Superior temporal gyrus (tissue), 1 donor: ENCODE data around the gene VTN.
"Not testable (repeated sequence)": the region's sequence is repeated elsewhere in the genome, so short reads cannot be mapped to it uniquely, and the experiment has no call there.

ENCODE experiments used
- DNase-seq: peaks from one replicate; pipeline ENCODE4 v3.0.0-alpha.2; 2016; ENCODE audit errors: extremely low spot score

VTN gene

DNA sequence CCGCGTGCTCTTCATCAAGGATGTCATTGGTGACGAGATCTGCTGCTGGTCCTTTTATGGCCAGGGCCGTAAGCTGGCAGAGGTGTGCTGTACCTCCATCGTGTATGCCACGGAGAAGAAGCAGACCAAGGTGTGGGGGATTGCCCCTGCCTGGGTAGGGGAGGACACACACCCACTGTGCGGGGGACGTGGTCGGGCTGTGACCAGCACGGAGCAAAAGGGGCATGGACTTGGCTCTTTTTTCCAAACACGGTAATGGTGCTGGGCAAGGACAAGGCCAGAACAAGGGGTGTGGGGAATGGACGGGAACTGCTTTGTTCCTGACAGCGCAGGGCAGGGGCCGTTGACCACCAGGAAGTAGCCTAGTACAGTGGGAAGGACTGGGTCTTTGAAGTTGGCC is 27.8 kb downstream of the VTN start:
- no peak for DNase-seq

DNA sequence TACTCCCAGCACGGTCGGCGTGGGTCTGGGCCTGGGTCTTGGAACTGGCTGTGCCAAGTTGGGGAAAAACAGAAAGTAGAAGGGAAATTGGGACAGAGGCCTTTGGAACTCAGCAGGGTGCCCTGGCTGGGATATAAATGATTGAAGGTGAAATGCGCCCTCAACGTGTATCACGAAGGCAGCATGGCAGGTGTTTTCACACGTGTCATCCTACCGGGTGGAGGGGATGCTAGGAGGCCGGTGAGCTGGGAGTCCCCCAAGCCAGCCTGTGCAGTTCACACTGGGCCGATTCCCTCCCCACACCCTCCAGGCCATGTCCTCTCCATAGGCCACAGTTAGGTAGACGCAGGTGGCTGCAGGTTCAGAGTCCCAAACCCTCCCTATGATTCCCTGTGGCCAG is 28.6 kb downstream of the VTN start:
- no peak for DNase-seq

DNA sequence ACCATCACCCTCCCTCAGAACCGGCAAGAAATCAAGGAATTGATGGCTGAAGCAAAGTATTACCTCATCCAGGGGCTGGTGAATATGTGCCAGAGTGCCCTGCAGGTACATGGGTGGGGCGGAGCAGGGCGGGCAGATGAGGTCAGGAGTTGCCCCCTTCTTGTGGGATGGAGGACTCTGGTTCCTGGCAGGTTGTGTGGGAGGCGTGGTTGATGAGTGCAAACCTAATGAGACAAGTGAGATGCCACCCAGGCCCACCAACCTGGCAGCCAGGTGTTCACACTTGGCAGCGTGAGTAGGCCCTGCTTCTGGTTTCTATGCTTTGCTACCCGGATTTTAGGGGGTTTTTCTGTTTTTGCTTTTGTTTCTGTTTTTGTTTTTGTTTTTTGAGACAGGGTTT is 29.7 kb downstream of the VTN start:
- DNase-seq: no peak

DNA sequence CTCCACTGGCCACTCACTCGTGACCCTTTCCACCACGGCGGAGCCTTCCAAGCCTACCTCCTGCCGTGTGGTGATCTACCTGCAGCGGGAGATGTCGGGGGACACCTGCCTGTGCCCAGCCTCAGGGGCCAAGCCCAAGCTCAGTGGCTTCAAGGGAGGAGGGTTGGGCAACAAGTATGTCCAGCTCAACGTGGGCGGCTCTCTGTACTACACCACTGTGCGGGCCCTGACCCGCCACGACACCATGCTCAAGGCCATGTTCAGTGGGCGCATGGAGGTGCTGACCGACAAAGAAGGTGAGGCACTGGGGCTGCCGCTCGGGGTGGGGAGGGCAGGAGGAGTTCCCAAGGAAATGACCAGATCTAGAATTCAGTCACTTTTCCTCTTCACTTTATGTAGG is 30.7 kb downstream of the VTN start:
- DNase-seq: no peak

DNA sequence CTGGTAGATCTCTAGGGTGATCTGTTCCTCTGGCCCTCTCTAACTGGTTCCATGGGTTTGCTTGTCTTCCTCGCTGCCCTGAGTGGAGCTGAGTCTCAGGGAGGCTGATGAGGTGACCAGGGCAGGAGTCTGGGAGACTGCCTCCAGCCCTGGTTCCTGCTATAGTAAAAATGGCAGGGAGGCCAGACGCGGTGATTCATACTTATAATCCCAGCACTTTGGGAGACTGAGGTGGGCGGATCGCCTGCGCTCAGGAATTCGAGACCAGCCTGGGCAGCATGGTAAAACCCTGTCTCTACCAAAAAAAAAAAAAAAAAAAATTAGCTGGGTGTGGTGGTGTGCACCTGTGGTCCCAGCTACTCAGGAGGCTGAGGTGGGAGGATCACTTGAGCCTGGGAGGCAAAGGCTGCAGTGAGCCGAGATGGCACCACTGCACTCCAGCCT is 31.3 kb downstream of the VTN start:
- DNase-seq: not testable (repeated sequence)

DNA sequence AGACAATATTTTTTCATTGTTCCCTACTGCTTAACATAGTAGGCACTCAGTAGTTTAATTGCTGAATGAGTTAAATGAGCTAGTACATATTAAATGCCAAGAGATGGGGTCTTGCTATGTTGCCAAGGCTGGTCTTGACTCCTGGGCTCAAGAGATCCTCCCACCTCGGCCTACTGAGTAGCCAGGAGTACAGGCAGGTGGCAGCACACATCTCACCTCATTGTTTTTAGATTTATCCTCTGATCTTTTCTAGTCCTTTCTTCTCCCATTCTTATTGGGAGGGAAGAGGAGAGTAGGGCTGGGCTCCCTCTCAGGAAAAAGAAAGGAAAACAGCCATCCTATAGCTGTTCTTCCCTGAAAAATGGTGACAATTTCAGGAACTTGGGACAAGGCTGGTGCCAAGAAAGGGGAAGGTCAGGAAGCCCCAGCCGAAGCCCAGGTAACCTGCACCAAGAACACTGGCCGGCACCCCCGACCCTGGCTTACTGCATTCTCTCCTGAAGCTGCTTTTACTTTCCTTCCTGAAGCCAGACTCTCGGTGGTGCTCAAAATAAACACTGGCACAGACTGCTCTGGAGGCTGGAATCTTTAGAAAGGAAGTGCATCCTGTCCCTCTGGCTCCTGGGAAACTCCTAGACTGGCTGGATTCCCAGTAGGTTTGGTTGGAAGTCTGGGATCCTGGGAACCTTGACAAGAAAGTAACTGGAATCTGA is 31.9 kb downstream of the VTN start:
- peak; percentile 43 for DNase-seq

DNA sequence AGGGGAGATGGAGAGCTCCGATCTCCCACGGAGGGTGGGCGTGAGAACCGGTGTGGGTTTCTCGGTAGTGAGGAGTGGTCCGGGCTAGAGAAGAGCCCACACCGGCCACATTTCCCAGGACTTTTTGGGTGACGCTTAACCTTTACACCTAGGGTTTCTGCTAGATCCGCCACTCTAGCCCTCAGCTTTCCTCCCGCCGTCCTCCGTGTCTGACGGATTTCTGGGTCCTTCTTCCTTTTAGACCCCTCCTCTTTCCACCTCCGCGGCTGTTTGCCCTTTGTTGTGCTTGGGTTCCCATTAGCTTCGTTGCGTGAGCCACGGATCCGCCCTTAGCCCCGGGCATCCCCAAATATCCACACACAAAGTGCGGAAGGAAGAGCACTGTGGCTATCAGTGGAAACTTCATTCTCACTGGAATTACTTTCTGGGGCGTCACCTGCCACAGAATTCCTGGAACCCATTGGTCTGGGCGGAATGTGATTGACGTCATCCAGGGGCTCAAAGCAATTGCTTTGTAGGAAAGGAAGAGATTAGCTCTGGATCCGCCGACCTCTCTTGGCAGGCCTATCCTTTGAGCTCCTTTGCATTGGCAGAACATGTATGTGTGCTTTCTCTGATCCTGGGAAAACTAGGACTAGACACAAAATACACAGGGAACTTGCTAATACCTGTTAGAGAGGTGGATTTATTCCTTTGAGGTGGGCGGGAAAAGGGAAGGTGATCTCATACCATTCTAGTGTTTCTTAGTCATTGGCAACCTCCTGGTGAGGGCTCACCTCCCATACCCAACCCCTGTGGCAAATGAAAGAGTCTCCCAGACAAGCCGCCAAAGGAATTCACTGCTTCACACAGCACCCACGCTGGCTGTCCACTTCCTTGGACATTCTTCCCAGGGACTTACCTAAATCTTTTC is 33.9 kb downstream of the VTN start:
- peak; percentile 27 for DNase-seq

DNA sequence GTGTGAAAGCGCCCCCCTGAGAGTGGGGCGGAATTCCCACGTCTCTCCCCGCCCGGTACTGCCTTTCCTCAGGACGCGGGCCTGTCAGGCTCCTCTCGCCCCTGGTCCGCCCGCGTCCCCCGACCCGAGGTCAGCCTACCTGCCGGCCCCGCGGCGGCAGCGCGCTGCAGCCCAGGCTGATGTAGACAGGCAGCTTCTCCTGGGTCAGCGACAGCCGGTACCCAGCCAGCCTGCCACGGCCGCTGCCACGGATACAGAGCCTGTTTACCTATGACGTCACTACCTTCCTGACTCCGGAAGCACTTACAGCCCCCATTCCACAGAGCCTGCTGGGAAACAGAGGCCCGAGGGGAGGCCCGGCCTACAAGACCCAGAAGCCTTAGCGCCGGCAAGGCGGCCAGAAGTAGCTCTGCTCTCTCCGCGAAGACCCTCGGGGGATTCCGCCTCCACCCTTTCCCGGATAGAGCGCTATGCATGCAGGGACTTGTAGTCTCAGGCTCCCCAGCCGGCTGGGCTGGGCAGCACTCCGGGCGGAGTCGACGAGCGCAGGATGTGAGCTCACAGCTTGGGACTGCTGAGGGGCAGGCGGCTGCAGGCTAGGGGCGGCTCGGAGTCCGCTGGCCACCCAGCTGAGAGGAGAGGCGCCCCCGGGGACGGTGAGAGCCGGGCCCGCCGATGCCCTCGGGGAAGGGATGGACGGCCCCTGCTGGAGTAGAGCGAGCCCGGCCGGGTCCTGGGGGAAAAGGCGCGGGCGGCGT is 34.7 kb downstream of the VTN start, which contains the start of the genes IFT20 and TNFAIP1:
TSS of gene IFT20 (minus strand) at position 272 of the 758 bp plus-strand sequence. CDS start 3,487 bp downstream, outside the sequence.
TSS of gene TNFAIP1 (plus strand) at position 561 of the 758 bp plus-strand sequence. CDS start 3,761 bp downstream, outside the sequence.
- DNase-seq: peak; percentile 100

DNA sequence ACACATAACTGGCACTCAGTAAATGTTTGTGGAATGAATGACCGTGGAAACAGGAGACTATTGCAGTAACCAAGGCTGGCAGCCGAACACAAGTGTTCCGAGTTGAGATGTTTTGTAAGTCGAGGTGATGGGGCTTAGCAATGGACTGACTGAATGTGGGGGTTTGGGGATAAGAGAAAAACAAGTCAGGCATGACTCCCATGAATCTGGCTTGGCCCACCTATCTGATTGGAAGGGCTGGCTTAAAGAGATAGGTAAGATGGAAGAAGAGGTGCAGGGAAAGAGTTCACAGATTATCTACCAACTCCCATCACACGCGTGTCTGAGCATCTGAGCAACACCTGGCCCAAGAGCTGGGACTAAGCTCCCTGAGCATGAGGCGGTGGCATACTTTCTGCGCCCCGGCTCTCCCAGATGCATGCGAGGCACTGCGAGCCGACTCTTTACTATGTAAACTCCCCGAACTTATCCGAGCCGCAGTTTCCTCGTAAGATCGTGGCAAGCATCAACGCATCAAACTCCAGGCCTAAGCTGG is 35.4 kb downstream of the VTN start:
- no peak for DNase-seq

DNA sequence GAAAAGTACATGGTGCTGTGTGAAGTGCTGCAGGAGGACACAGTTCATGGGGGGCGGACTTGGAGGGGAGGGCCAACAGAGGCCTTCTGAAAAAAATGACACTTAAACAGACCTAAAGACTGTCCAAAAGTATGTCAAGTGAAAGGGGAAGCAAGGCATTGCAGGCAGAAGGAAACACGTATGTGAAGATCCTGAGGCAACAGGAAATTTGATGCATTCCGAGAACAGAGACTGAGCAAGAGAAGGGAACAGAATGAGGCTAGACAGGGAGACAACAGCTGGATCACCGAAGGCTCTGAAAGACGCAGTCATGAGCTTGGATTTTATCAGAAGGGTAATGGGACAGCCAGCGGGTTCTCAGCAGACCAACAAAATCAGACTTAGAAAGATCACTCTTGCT is 35.9 kb downstream of the VTN start:
- no peak for DNase-seq

DNA sequence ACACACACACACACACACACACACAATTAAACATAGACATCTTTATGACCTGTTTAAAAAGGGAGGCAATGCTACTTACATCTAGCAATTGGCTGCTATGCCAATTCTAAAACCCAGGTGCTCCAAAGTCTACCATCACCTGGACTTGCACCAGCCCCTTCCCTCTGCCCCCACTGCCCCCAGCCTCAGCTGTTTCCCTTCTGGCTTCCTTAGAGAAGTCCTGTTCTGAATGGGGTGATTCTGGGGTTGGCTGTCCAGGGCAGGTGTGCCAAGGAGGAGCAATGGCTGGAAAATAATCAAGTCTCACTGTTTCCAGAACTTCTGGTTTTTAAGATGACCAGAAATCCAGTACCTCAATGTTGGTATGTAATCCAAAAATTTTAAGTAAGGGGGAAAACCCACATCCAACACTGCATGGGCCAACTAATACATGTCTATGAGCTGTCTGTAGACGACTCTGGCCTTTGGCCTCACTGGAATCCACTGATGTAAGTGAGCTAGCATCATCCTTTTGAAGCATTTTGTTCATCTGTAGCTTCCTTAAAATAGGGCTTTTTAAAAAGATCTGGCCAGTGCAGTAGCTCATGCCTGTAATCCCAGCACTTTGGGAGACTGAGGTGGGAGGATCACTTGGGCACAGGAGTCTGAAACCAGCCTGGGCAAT is 36.9 kb downstream of the VTN start:
- no peak for DNase-seq

DNA sequence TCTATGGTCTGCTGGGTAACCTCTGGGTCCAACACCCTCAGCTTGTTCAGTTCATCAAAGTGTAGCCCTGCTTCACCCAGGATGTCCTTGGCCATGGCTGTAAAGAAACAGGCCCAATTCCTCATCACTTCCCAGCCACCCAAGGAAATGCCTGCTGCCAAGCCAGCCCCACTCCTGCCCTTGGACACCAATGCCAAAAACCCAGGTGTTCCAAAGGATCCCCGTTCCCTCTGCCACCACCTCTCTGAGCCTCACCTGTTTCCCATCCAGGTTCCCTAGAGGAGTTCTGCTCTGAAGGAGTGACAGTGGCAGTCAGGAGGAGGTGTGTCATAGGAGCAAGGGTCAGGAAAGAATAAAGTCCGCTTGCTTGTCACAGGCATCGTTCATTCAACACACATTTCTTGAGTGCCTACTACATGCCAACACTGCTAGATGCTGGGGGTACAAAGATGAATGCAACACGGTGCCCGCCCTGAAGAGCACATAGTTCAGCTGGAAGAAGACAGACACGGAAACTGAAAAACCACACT is 38.2 kb downstream of the VTN start:
- no peak for DNase-seq

DNA sequence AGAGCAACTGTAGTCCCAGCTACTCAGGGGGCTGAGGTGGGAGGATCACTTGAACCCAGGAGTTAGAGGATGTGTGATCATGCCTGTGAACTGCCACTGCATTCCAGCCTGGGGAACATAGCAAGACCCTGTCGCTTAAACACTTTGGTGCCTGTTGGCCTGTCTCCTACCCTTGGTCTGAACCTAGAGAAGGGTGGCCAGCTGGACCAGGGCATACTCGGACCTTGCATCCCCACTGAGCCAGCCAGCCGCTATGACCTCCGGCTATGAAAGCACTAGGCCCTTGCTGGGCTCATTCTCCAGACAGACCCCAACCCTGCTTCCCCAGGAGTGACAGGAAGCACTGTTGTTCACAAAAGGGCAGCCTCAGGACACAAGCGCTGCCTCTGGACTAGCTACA is 39.4 kb downstream of the VTN start:
- no peak for DNase-seq

DNA sequence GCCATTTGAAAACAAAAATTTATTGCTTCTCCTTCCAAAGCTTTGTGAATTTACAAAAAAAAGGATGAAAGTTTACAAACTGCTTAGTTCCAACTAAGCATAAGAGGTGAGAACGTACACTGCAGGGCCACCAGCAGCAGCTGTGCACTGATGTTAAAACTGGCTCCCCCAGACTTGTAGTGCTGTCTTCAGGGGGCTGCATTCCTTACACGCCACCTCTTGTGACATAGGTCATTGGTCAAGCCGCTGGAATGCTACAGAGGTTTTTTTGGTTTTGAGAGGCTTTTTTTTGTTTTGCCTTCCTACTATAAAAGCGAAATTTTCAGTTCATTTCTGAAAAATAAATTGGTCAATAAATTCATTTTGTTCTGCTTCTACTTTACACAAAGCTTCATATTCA is 41.8 kb downstream of the VTN start:
- DNase-seq: no peak

DNA sequence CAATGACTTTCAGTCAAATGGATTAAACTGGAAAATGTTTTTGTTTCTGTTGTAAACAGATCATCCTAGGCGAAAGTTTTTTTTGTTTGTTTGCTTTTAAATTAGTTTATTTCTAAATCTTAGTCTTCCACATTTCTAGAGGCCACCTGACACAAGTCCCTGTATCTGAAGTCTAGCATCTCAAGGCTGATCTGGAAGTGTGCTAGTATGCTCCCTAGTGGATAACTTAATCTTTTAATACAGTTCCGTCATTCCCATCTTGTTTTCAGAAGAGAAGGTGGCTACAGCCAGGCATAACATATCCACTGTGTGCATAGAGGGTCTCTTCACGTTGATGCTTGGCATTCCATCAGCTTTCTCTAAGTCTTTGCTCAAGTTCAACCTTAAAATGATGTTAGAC is 42.4 kb downstream of the VTN start:
- DNase-seq: no peak

DNA sequence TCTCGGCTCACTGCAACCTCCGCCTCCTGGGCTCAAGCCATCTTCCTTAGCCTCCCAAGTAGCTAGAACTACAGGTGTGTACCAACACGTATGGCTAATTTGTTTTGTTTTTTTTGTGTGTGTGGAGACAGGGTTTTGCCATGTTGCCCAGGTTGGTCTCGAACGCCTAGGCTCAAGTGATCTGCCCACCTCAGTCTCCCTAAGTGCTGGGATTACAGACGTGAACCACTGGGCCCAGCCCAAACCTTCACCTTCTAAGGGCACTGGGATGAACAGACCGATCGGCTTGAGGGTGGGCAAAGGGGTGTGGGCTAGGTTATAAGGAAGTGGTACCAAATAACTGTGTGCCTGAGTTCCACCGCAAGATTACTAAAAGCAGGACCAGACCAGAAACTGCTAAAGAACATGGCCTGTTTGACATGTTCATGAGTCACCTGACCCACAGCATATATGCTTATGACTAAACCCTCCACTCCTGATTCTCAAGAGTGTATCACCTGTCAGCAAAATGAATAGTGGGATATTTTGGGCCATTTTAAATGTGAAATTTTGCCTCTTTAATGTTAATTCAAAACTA is 43.0 kb downstream of the VTN start:
- no peak for DNase-seq

DNA sequence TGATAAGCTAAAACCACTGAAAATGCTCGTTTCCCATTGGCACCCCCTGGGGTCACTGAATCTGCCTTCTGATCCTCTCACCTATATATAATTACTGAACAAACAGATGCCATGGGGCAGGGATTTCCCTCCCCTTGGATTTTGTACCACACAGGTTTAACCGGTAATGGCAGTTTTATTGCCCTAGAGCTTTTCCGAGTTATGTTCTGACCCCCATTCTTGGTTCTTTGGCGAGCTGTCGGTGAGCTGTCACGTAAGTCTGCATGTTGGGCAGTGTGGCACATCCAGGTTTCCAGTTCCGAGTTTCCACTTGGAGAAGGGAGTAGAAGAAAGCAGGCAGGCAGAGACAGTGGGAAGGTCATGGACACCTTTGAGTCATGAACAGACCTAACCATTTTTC is 44.0 kb downstream of the VTN start:
- no peak for DNase-seq

DNA sequence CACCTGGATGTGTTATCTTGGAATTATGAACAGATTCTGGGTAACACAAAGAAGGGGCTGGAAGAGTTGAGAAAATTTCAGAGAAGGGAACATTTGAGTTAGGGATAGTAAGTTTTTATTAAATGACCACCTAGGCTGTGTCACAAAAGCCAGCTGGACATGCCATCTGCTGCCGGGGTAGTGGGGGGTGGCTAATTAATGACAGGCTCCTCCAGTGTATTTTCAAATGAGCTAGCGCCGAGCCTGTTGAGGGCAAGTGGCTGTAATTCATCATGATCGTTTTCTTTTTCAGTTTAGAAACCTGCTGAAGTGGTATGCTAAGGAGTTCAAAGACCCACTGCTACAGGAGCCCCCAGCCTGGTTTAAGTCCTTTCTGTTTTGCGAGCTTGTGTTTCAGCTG is 44.9 kb downstream of the VTN start:
- no peak for DNase-seq

DNA sequence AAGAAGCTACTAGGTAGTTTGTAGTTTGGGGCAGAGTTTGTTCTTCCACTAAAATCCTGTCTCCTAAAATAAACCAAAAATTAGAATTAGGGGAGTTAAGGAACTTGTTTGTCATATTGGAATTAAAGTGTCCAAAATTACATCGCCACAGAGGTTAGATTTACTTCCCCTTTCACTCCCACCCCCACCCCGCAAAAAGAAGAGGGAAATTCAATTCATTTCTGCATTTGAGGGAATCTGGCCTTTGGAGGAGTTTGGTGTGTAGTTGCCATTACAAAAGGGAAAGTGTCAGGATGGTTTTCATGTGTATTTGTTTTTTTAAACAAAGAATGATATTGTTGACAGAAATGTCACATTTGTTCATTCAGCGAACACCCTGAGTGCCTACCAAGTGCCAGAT is 45.3 kb downstream of the VTN start:
- no peak for DNase-seq

DNA sequence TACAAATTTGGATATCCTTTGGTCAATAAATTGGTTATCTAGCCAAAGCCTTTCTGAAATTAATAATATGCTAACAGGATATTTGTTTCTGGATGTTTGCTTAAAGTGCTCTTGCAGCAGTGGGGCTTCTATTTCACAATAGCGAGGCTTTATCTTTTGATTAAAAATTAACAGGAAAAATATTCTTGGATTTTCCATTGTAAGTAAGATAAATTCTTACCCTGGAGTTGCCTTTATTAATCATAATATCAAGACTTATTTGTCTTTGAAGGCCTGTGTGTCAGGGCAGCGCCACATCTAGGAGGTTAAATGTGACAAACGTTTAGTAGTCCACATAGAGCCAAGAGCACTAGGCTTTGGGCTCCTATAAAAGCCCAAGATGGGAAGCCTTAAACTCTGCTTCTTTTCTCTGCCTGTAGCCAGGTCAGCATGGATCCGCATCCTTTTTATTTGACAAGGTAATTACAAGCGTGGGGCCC is 45.8 kb downstream of the VTN start:
- DNase-seq: no peak
